ENCODE measurements around the gene ZNF761.

The ZNF761 gene

DNA sequence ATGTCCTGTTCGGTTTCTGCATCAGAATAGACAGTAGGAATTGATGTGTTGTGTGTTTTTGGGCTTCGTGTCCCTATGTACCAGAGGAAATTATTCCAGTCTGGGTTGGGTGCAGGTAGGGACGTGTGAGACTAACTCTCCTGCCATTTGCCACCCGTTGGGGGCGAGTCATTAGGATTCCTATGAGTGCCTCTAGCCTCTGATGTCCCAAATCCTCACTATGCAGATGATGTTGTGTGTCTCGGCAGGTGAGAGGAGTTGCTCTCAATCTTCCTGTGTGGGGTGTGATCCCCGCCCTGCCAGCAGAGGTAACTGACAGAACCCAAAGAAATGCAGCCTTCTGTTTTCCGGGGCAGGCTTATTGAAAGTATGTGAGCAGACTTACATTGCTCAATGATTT lies 74.9 kb downstream of the ZNF761 start:
- DNase-seq = no peak
